MM.1S (cell line): Measurements from ENCODE around the gene FCRL3.

Experiments
- DNase-seq: peaks from one replicate; pipeline ENCODE4 v3.0.0-alpha.2; 2015
- H2AFZ ChIP-seq: fragments of 300-600 bp; sonication (generic); 2 replicates; pipeline ENCODE4 v1.6.0; 2016; ENCODE audit warnings: antibody characterized with exemption, low read length
- H3F3A ChIP-seq: fragments of 300-600 bp; sonication (generic); 2 replicates; pipeline ENCODE4 v1.6.1; 2016; ENCODE audit warnings: mild to moderate bottlenecking, antibody characterized with exemption, low read length, moderate library complexity, mixed read lengths; ENCODE audit not compliant: insufficient read depth
- H3K27ac ChIP-seq: fragments of 300-600 bp; sonication (generic); 2 replicates; pipeline ENCODE4 v1.5.1; 2016; ENCODE audit warnings: mild to moderate bottlenecking, low read length
- H3K27me3 ChIP-seq: fragments of 300-600 bp; sonication (generic); replicated peaks from 2 replicates; pipeline ENCODE4 v1.6.0; 2016; ENCODE audit warnings: low read length; ENCODE audit not compliant: insufficient read depth
- H3K36me3 ChIP-seq: fragments of 300-600 bp; sonication (generic); replicated peaks from 2 replicates; pipeline ENCODE4 v1.6.1; 2016; ENCODE audit warnings: mild to moderate bottlenecking, low read length, mixed read lengths; ENCODE audit not compliant: insufficient read depth
- H3K4me1 ChIP-seq: fragments of 300-600 bp; sonication (generic); 2 replicates; pipeline ENCODE4 v1.6.1; 2016; ENCODE audit warnings: low read length, mixed read lengths
- H3K4me2 ChIP-seq: fragments of 300-600 bp; sonication (generic); 2 replicates; pipeline ENCODE4 v1.6.0; 2016; ENCODE audit warnings: low read depth, low read length
- H3K4me3 ChIP-seq: fragments of 300-600 bp; sonication (generic); 2 replicates; pipeline ENCODE4 v1.5.1; 2016; ENCODE audit warnings: low read length, mixed read lengths
- H3K79me2 ChIP-seq: fragments of 300-600 bp; sonication (generic); 2 replicates; pipeline ENCODE4 v1.6.1; 2016; ENCODE audit warnings: mixed run types, low read length, mixed read lengths
- H3K9ac ChIP-seq: fragments of 300-600 bp; sonication (generic); 2 replicates; pipeline ENCODE4 v1.6.1; 2016; ENCODE audit warnings: low read length, mixed read lengths
- H3K9me2 ChIP-seq: fragments of 300-600 bp; sonication (generic); replicated peaks from 2 replicates; pipeline ENCODE4 v1.6.1; 2016; ENCODE audit warnings: mild to moderate bottlenecking, low read length, mixed read lengths; ENCODE audit not compliant: insufficient read depth
- H3K9me3 ChIP-seq: fragments of 300-600 bp; sonication (generic); replicated peaks from 2 replicates; pipeline ENCODE4 v1.6.1; 2016; ENCODE audit warnings: mild to moderate bottlenecking, low read length, mixed read lengths; ENCODE audit not compliant: insufficient read depth
- H4K20me1 ChIP-seq: fragments of 300-600 bp; sonication (generic); 2 replicates; pipeline ENCODE4 v1.6.1; 2016; ENCODE audit warnings: mild to moderate bottlenecking, low read length, moderate library complexity, mixed read lengths; ENCODE audit not compliant: insufficient read depth
- CTCF ChIP-seq: fragments of 300-600 bp; sonication (generic); IDR thresholded peaks from 2 replicates; pipeline ENCODE4 v1.5.1; 2016; ENCODE audit warnings: antibody characterized with exemption, low read length, mixed read lengths
- EZH2 ChIP-seq: fragments of 300-600 bp; sonication (generic); optimal IDR thresholded peaks from 2 replicates; pipeline ENCODE3; 2017; ENCODE audit warnings: low read depth, mild to moderate bottlenecking, antibody characterized with exemption, low read length, mixed read lengths
- EZH2phosphoT487 ChIP-seq: fragments of 300-600 bp; sonication (generic); IDR thresholded peaks from 2 replicates; pipeline ENCODE4 v1.6.1; 2018; ENCODE audit warnings: antibody characterized with exemption, low read length

The FCRL3 gene

GRCh38 chr1:157711802-157712201 lies 11.2 kb upstream of the FCRL3 start:
- H3K4me3 ChIP-seq: no peak overlapping the region
- TF ChIP-seq EZH2phosphoT487 (no peak), EZH2 (no peak), CTCF (no peak)
- H3K79me2 ChIP-seq: no peaks in the 10 kb centered on the region
- no peaks in the 10 kb centered on the region for H3K27me3 ChIP-seq
- H3K4me1 ChIP-seq: peaks cover 12% of the 10 kb centered on the region
- H3K36me3 ChIP-seq: no peaks in the 10 kb centered on the region
- H2AFZ ChIP-seq: no peak overlapping the region
- no peaks in the 10 kb centered on the region for H4K20me1 ChIP-seq
- DNase-seq: no peak
- no peaks in the 10 kb centered on the region for H3K9me3 ChIP-seq
- no peak overlapping the region for H3K27ac ChIP-seq
- no peak overlapping the region for H3K9ac ChIP-seq
- no peak overlapping the region for H3K4me2 ChIP-seq
- no peaks in the 10 kb centered on the region for H3F3A ChIP-seq
- H3K9me2 ChIP-seq: no peaks in the 10 kb centered on the region

GRCh38 chr1:157704878-157705277 lies 4.3 kb upstream of the FCRL3 start:
- DNase-seq: peak; percentile 67
- H3K9me3 ChIP-seq: no peaks in the 10 kb centered on the region
- no peaks in the 10 kb centered on the region for H4K20me1 ChIP-seq
- TF ChIP-seq EZH2phosphoT487 (no peak), CTCF (no peak), EZH2 (no peak)
- H2AFZ ChIP-seq: no peak overlapping the region
- no peaks in the 10 kb centered on the region for H3F3A ChIP-seq
- no peaks in the 10 kb centered on the region for H3K27me3 ChIP-seq
- H3K4me2 ChIP-seq: peak overlapping the region; percentile 8; the same call in 1 of the 2 replicates
- H3K4me3 ChIP-seq: no peak overlapping the region
- no peak overlapping the region; the same call in 1 of the 2 replicates for H3K27ac ChIP-seq
- H3K79me2 ChIP-seq: no peaks in the 10 kb centered on the region
- no peaks in the 10 kb centered on the region for H3K36me3 ChIP-seq
- no peaks in the 10 kb centered on the region for H3K9me2 ChIP-seq
- H3K4me1 ChIP-seq: peaks cover 27% of the 10 kb centered on the region
- no peak overlapping the region for H3K9ac ChIP-seq

- H3K27me3 ChIP-seq: no peaks in the 10 kb centered on the region
- TF ChIP-seq EZH2phosphoT487 (no peak), EZH2 (no peak), CTCF (no peak)
- no peaks in the 10 kb centered on the region for H3K36me3 ChIP-seq
- no peak overlapping the region for H3K4me3 ChIP-seq
- no peak overlapping the region for H3K9ac ChIP-seq
- H3K9me2 ChIP-seq: no peaks in the 10 kb centered on the region
- no peaks in the 10 kb centered on the region for H3F3A ChIP-seq
- no peak overlapping the region for H3K4me2 ChIP-seq
- no peaks in the 10 kb centered on the region for H3K9me3 ChIP-seq
- no peak for DNase-seq
- H4K20me1 ChIP-seq: no peaks in the 10 kb centered on the region
- no peaks in the 10 kb centered on the region for H3K79me2 ChIP-seq
- no peak overlapping the region for H2AFZ ChIP-seq
- no peak overlapping the region for H3K27ac ChIP-seq
- H3K4me1 ChIP-seq: peaks cover 27% of the 10 kb centered on the region
Measured at GRCh38 chr1:157703981-157704380, 3.4 kb upstream of the FCRL3 start.
